Measurements from ENCODE around the gene NEDD4. TPM values are rescaled to one million over a fixed set of nuclear protein-coding genes. Genes with fewer than 3 reads are reported as not detected.

The NEDD4 gene
- total and polyA plus RNA-seq, 2 of the 4 experiments (the other 2 are of a cell fraction): 27.4 to 80.7 TPM

DNA sequence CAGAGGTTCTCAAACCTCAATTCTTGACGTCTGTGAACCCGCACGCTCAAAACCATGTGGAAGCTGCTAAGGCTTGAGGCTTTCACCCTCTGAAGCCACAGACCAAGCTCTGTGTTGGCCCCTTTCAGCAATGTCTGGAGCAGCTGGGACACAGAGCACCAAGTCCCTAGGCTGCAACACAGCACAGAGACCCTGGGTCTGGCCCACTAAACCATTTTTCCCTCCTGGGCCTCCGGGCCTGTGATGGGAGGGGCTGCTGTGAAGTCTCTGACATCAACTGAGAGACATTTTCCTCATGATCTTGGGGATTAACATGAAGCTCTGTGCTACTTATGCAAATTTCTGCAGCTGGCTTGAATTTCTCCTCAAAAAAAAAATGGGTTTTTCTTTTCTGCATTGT, 21.3 kb upstream of the NEDD4 start:
- Histone ChIP-seq H3K36me3 (ENCODE audit: control insufficient read depth, insufficient read depth, low read length) (no peaks in the 10 kb centered on the region), H3K4me2 (ENCODE audit: low read depth, low read length) (no peak overlapping the region), H3K27me3 (ENCODE audit: control insufficient read depth, insufficient read depth, low read length) (no peaks in the 10 kb centered on the region; the same call in none of the 2 replicates), H3K4ac (ENCODE audit: low read depth, low read length) (no peak overlapping the region), H3K9me3 (ENCODE audit: control insufficient read depth, insufficient read depth, low read length) (peaks cover 3% of the 10 kb centered on the region; the same call in 1 of the 2 replicates), H2BK20ac (ENCODE audit: low read depth, low read length) (no peak overlapping the region), H2AK5ac (ENCODE audit: low read depth, low read length) (no peak overlapping the region), H2BK15ac (ENCODE audit: low read depth, low read length) (no peak overlapping the region), H3K27ac (ENCODE audit: insufficient read depth, low read length) (no peak overlapping the region), H3K4me1 (ENCODE audit: control insufficient read depth, insufficient read depth, low read length) (no peaks in the 10 kb centered on the region), H4K20me1 (ENCODE audit: insufficient read depth, low read length) (no peaks in the 10 kb centered on the region), H3K18ac (ENCODE audit: low read depth, low read length) (no peak overlapping the region), H3K4me3 (ENCODE audit: insufficient read depth, low read depth, low read length) (no peak overlapping the region), H4K8ac (ENCODE audit: low read depth in 2 of 2, low read length in 2 of 2) (no peak overlapping the region), H3K14ac (replicated peaks; ENCODE audit: low read depth, low read length) (no peak overlapping the region), H3K56ac (ENCODE audit: extremely low read depth, insufficient read depth, low read length) (no peak overlapping the region), H4K91ac (ENCODE audit: insufficient read depth, low read depth, low read length) (no peak overlapping the region), H3K79me1 (ENCODE audit: low read depth in 1 of 2, low read length in 2 of 2) (no peaks in the 10 kb centered on the region), H3K9ac (ENCODE audit: low read depth, low read length) (no peak overlapping the region), H2AFZ (replicated peaks; ENCODE audit: low read length, poor library complexity) (no peak overlapping the region), H2BK5ac (ENCODE audit: low read depth, low read length, poor library complexity, severe bottlenecking) (no peak overlapping the region), H2BK120ac (ENCODE audit: low read depth, low read length) (no peak overlapping the region), H4K5ac (ENCODE audit: low read depth, low read length) (no peak overlapping the region), H2AK9ac (replicated peaks; ENCODE audit: low read depth, low read length, poor library complexity) (no peak overlapping the region), H3K23ac (ENCODE audit: low read depth, low read length) (no peak overlapping the region), H3K9me1 (ENCODE audit: insufficient read depth, low read length) (no peaks in the 10 kb centered on the region)
- WGBS, 2 experiments (ENCODE audit: extremely low coverage in 2 of 2, insufficient read length in 1 of 2): no CpG with 5 or more reads among the region's 4 CpGs
- BruUV-seq (replicated peaks): no TSS peak
- dilution Hi-C loops (cut with HindIII; ENCODE audit: low sequenced_read_pairs, unreplicated experiment): no loop called here
- intact Hi-C loops (cut with micrococcal nuclease): no loop called here
- DNase-seq (no peak), ATAC-seq (ENCODE audit: low read depth) (no peak)
- ChIA-PET CTCF (no interaction called here), POLR2A (ENCODE audit: unreplicated experiment) (no interaction called here)
- TF ChIP-seq, protein P1, sequence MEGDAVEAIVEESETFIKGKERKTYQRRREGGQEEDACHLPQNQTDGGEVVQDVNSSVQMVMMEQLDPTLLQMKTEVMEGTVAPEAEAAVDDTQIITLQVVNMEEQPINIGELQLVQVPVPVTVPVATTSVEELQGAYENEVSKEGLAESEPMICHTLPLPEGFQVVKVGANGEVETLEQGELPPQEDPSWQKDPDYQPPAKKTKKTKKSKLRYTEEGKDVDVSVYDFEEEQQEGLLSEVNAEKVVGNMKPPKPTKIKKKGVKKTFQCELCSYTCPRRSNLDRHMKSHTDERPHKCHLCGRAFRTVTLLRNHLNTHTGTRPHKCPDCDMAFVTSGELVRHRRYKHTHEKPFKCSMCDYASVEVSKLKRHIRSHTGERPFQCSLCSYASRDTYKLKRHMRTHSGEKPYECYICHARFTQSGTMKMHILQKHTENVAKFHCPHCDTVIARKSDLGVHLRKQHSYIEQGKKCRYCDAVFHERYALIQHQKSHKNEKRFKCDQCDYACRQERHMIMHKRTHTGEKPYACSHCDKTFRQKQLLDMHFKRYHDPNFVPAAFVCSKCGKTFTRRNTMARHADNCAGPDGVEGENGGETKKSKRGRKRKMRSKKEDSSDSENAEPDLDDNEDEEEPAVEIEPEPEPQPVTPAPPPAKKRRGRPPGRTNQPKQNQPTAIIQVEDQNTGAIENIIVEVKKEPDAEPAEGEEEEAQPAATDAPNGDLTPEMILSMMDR (conservative IDR thresholded peaks at IDR 0.05; ENCODE audit: low read depth, low read length): no peak
- TF ChIP-seq POLR2A (IDR thresholded peaks at IDR 0.05; ENCODE audit: low read depth, low read length) (no peak), MXI1 (IDR thresholded peaks at IDR 0.05; ENCODE audit: borderline replicate concordance, low read depth, low read length) (no peak), BHLHE40 (IDR thresholded peaks at IDR 0.05; ENCODE audit: low read depth, low read length) (no peak), SMC3 (IDR thresholded peaks at IDR 0.05; ENCODE audit: low read depth, low read length) (no peak), FOS (IDR thresholded peaks at IDR 0.05; ENCODE audit: low read depth, low read length) (no peak), CHD1 (IDR thresholded peaks at IDR 0.05; ENCODE audit: low read depth, low read length) (no peak), USF2 (IDR thresholded peaks at IDR 0.05; ENCODE audit: low read depth, low read length) (no peak)
- in situ Hi-C loops (cut with MboI; ENCODE audit: low sequenced_read_pairs): no loop called here

Measured in IMR-90 (cell line).